Adrenal gland (tissue), 5 donors: ENCODE data around the gene FGGY.

Experiments
- POLR2A ChIP-seq, 2 donors: fragments of 450-650 bp; IDR thresholded peaks; one replicate each; pipeline ENCODE4 v1.6.1; 2017; ENCODE audit warnings: antibody characterized with exemption in 2 of 2, mild to moderate bottlenecking in 2 of 2, moderate library complexity in 1 of 2
- TF ChIP-seq, protein P1 (sequence below), 6 experiments: fragments of 450-650 bp in 4 of 6; fragments of 200-600 bp in 2 of 6; sonication (generic) in 1 of 6; IDR thresholded peaks; 1 replicate in 5 of 6; 2 replicates in 1 of 6; pipeline versions ENCODE4 v1.5.1 to v1.8.0; 2016 to 2021; ENCODE audit warnings: antibody characterized with exemption in 6 of 6, mild to moderate bottlenecking in 2 of 6, moderate library complexity in 1 of 6
- donor health status: DM: no; HTN: no; CAD: no.

GRCh38 chr1:59295618-59296017, 1.3 kb upstream of the FGGY start:
- TF ChIP-seq, protein P1, sequence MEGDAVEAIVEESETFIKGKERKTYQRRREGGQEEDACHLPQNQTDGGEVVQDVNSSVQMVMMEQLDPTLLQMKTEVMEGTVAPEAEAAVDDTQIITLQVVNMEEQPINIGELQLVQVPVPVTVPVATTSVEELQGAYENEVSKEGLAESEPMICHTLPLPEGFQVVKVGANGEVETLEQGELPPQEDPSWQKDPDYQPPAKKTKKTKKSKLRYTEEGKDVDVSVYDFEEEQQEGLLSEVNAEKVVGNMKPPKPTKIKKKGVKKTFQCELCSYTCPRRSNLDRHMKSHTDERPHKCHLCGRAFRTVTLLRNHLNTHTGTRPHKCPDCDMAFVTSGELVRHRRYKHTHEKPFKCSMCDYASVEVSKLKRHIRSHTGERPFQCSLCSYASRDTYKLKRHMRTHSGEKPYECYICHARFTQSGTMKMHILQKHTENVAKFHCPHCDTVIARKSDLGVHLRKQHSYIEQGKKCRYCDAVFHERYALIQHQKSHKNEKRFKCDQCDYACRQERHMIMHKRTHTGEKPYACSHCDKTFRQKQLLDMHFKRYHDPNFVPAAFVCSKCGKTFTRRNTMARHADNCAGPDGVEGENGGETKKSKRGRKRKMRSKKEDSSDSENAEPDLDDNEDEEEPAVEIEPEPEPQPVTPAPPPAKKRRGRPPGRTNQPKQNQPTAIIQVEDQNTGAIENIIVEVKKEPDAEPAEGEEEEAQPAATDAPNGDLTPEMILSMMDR (IDR thresholded peaks at IDR 0.05) = no peak
- no peak for TF ChIP-seq POLR2A (IDR thresholded peaks at IDR 0.05)
